Heart left ventricle (tissue), 13 donors: ENCODE results near the gene PIK3AP1.

Experiments
- POLR2A ChIP-seq, 2 donors: fragments of 450-650 bp; IDR thresholded peaks; one replicate each; pipeline ENCODE4 v1.6.1; 2017; ENCODE audit warnings: antibody characterized with exemption in 2 of 2, mild to moderate bottlenecking in 2 of 2, moderate library complexity in 2 of 2
- TF ChIP-seq, protein P1 (sequence below), 12 donors: fragments of 200-600 bp; sonication (generic) in 4 of 12; IDR thresholded peaks; one replicate each; pipeline versions ENCODE4 v1.5.0 to v1.8.0; 2018 to 2022; ENCODE audit warnings: antibody characterized with exemption in 12 of 12, mild to moderate bottlenecking in 5 of 12
- donor health status: ischemic (EF 13 %, LVEDD 7.1; RV severe dilation, severe dysfunction).
- donor health status: DM: no; HTN: yes; CAD: no.
- donor health status: DM: no; HTN: no; CAD: no.
- donor health status: ischemic (EF 25% LVEDD 6.9; RV normal size, moderate dysfunction).
- donor health status: ischemic (EF 25% LVEDD 5.7; RV mildly dilated, moderate dysfunction).
- donor health status: ischemic (EF 35%, LVEDD 5.7; RV mildly dilated, moderate dysfunction).
- donor health status: nonischemic (EF 11% LVEDD 7.7; RV severe dilation, severe dysfunction).
- donor health status: DM: yes; HTN: yes; CAD: no.
- donor health status: PGD.
- donor health status: ischemic (EF 29% LVEDD 5.4; RV normal size, mild dysfunction).
- donor health status: nonischemic (EF 23%, LVEDD 6.1; RV moderate dilation, normal function).

GRCh38 chr10:96637709-96638108 is 82.6 kb downstream of the PIK3AP1 start:
- TF ChIP-seq POLR2A (IDR thresholded peaks at IDR 0.05), result no peak
- TF ChIP-seq, protein P1, sequence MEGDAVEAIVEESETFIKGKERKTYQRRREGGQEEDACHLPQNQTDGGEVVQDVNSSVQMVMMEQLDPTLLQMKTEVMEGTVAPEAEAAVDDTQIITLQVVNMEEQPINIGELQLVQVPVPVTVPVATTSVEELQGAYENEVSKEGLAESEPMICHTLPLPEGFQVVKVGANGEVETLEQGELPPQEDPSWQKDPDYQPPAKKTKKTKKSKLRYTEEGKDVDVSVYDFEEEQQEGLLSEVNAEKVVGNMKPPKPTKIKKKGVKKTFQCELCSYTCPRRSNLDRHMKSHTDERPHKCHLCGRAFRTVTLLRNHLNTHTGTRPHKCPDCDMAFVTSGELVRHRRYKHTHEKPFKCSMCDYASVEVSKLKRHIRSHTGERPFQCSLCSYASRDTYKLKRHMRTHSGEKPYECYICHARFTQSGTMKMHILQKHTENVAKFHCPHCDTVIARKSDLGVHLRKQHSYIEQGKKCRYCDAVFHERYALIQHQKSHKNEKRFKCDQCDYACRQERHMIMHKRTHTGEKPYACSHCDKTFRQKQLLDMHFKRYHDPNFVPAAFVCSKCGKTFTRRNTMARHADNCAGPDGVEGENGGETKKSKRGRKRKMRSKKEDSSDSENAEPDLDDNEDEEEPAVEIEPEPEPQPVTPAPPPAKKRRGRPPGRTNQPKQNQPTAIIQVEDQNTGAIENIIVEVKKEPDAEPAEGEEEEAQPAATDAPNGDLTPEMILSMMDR (IDR thresholded peaks at IDR 0.05), result no peak
